Keratinocyte (primary cell): ENCODE measurements around the gene FFAR4. TPM values are rescaled to one million over a fixed set of nuclear protein-coding genes. Genes with fewer than 3 reads are reported as not detected.

Source experiments
- DNase-seq: peaks from one replicate; pipeline ENCODE4 v3.0.0-alpha.2; 2011; ENCODE audit warnings: low read depth, missing footprints, low spot score
- FAIRE-seq: peaks from 2 replicates; lab custom pipeline; 2011; peaks lifted over from hg19 to GRCh38; lab: Jason Lieb, UNC
- H2AFZ ChIP-seq: 2 replicates; pipeline ENCODE4 v1.6.0; 2012; ENCODE audit warnings: low read length, control low read depth, inconsistent platforms; ENCODE audit not compliant: control insufficient read depth
- H3K27ac ChIP-seq: 2 replicates; pipeline ENCODE4 v1.5.1; 2011; ENCODE audit warnings: low read length; ENCODE audit not compliant: control insufficient read depth, insufficient read depth
- H3K27me3 ChIP-seq: 3 replicates; pipeline ENCODE4 v1.6.0; 2011; ENCODE audit warnings: low read length; ENCODE audit not compliant: control insufficient read depth, insufficient read depth; ENCODE audit errors: extremely low read depth
- H3K36me3 ChIP-seq, 2 experiments: 2 replicates in 1 of 2; 3 replicates in 1 of 2; pipeline ENCODE4 v1.5.1; 2011; ENCODE audit warnings: low read length in 2 of 2, mild to moderate bottlenecking in 1 of 2; ENCODE audit not compliant: control insufficient read depth in 2 of 2, insufficient read depth in 2 of 2; ENCODE audit errors: extremely low read depth in 1 of 2
- H3K4me1 ChIP-seq: 3 replicates; pipeline ENCODE4 v1.5.1; 2011; ENCODE audit warnings: low read length; ENCODE audit not compliant: control insufficient read depth, insufficient read depth; ENCODE audit errors: extremely low read depth
- H3K4me2 ChIP-seq: 3 replicates; pipeline ENCODE4 v1.6.0; 2011; ENCODE audit warnings: low read depth, low read length; ENCODE audit not compliant: control insufficient read depth, insufficient read depth; ENCODE audit errors: extremely low read depth
- H3K4me3 ChIP-seq, 3 experiments: fragments of 200-600 bp in 1 of 3; sonication (generic) in 1 of 3; 2 replicates in 2 of 3; 3 replicates in 1 of 3; pipeline ENCODE4 v1.5.1; 2011 to 2016; ENCODE audit warnings: low read length in 3 of 3, mild to moderate bottlenecking in 3 of 3, control low read depth in 2 of 3, inconsistent platforms in 1 of 3, low read depth in 1 of 3, mixed read lengths in 1 of 3, mixed run types in 1 of 3, moderate library complexity in 1 of 3; ENCODE audit not compliant: control insufficient read depth in 2 of 3, insufficient read depth in 2 of 3; ENCODE audit errors: extremely low read depth in 1 of 3
- H3K79me2 ChIP-seq: 2 replicates; pipeline ENCODE4 v1.6.0; 2012; ENCODE audit warnings: low read length; ENCODE audit not compliant: control insufficient read depth, insufficient read depth
- H3K9ac ChIP-seq: 3 replicates; pipeline ENCODE4 v1.6.0; 2011; ENCODE audit warnings: low read length; ENCODE audit not compliant: control insufficient read depth, insufficient read depth; ENCODE audit errors: extremely low read depth
- H3K9me1 ChIP-seq: 3 replicates; pipeline ENCODE4 v1.6.0; 2011; ENCODE audit warnings: low read length; ENCODE audit not compliant: control insufficient read depth, insufficient read depth; ENCODE audit errors: extremely low read depth
- H3K9me3 ChIP-seq: 2 replicates; pipeline ENCODE4 v1.5.1; 2012; ENCODE audit warnings: low read depth, low read length; ENCODE audit not compliant: control insufficient read depth
- H4K20me1 ChIP-seq: 3 replicates; pipeline ENCODE4 v1.6.0; 2011; ENCODE audit warnings: low read length; ENCODE audit not compliant: control insufficient read depth, insufficient read depth; ENCODE audit errors: extremely low read depth
- CTCF ChIP-seq, 3 experiments: IDR thresholded peaks in 1 of 3; conservative IDR thresholded peaks in 1 of 3; optimal IDR thresholded peaks in 1 of 3; 2 replicates in 2 of 3; 3 replicates in 1 of 3; pipeline versions ENCODE3 to v1.5.1; 2011; ENCODE audit warnings: low read length in 3 of 3, mild to moderate bottlenecking in 3 of 3, moderate library complexity in 2 of 3, control low read depth in 1 of 3, inconsistent platforms in 1 of 3; ENCODE audit not compliant: insufficient read depth in 2 of 3; ENCODE audit errors: extremely low read depth in 1 of 3
- EZH2 ChIP-seq: IDR thresholded peaks from one replicate; pipeline ENCODE4 v1.6.1; 2012; ENCODE audit warnings: inconsistent platforms, mild to moderate bottlenecking, low read length, moderate library complexity
- dilution Hi-C: fragments of 300-500 bp; cut with MboI; formaldehyde crosslinking; loops from one replicate; pipeline ENCODE4 v1.7.0; 2020; ENCODE audit warnings: low sequenced_read_pairs; ENCODE audit not compliant: extremely low pct_ligation_motif_present
- polyA plus RNA-seq, 5 experiments: library from polyadenylated mRNA; depleted of rRNA in 3 of 5; stranded (reverse) in 3 of 5; stranded (forward) in 1 of 5; unstranded in 1 of 5; fragments of >200 nt; gene quantifications; 1 replicate in 1 of 5; 2 replicates in 3 of 5; 3 replicates in 1 of 5; pipeline versions ENCODE4 v1.2.1 to v1.2.3, GENCODE V29; 2011 to 2012; ENCODE audit warnings: missing spikeins in 2 of 5, low read depth in 1 of 5, low replicate concordance in 1 of 5

FFAR4 gene
- polyA plus RNA-seq, 1 donor (not counting 4 experiments of a cell fraction or from before 2014, with no cell fraction given), result not detected

GRCh38 chr10:93576888-93577287 is 10.4 kb downstream of the FFAR4 start:
- no peak overlapping the region for H3K4me2 ChIP-seq
- dilution Hi-C loops, result no loop called here

GRCh38 chr10:93577565-93577964 is 11.1 kb downstream of the FFAR4 start:
- Histone ChIP-seq H3K79me2 (no peaks in the 10 kb centered on the region), H3K4me2 (no peak overlapping the region), H3K27ac (no peak overlapping the region), H3K9me1 (peaks cover 2% of the 10 kb centered on the region), H3K9me3 (no peaks in the 10 kb centered on the region), H3K4me1 (peaks cover 24% of the 10 kb centered on the region), H3K4me3 (no peak overlapping the region), H3K36me3 (no peaks in the 10 kb centered on the region), H3K9ac (no peak overlapping the region), H3K27me3 (peaks cover under 1% of the 10 kb centered on the region), H4K20me1 (no peaks in the 10 kb centered on the region), H2AFZ (no peak overlapping the region)
- TF ChIP-seq EZH2, result no peak
- TF ChIP-seq CTCF (optimal IDR thresholded peaks at IDR 0.05 in 1 of 3, IDR thresholded peaks at IDR 0.05 in 1 of 3, conservative IDR thresholded peaks at IDR 0.05 in 1 of 3; ENCODE audit: extremely low read depth in 1 of 3, insufficient read depth in 2 of 3, low read length in 3 of 3), result no peak
- dilution Hi-C loops, result no loop called here
- no peak for DNase-seq
- FAIRE-seq, result no peak

More at GRCh38 chr10:93576888-93577287, 10.4 kb downstream of the FFAR4 start:
- no peaks in the 10 kb centered on the region for H3K79me2 ChIP-seq
- peaks cover 24% of the 10 kb centered on the region for H3K4me1 ChIP-seq
- H3K36me3 ChIP-seq, result no peaks in the 10 kb centered on the region
- H3K9me3 ChIP-seq, result no peaks in the 10 kb centered on the region
- H2AFZ ChIP-seq, result peak overlapping the region; percentile 10
- FAIRE-seq (no peak), DNase-seq (no peak)
- H3K4me3 ChIP-seq, result no peak overlapping the region
- no peaks in the 10 kb centered on the region for H4K20me1 ChIP-seq
- no peak overlapping the region for H3K9ac ChIP-seq
- TF ChIP-seq EZH2, result no peak
- TF ChIP-seq CTCF (optimal IDR thresholded peaks at IDR 0.05 in 1 of 3, IDR thresholded peaks at IDR 0.05 in 1 of 3, conservative IDR thresholded peaks at IDR 0.05 in 1 of 3; ENCODE audit: extremely low read depth in 1 of 3, insufficient read depth in 2 of 3, low read length in 3 of 3), result no peak
- H3K27ac ChIP-seq, result no peak overlapping the region
- peaks cover 2% of the 10 kb centered on the region for H3K9me1 ChIP-seq
- H3K27me3 ChIP-seq, result peaks cover 8% of the 10 kb centered on the region
